ELF-1 (cell line): ENCODE results near the gene RBM15.
A peak's percentile ranks its signal among the peaks of the same experiment; 100 is the strongest.

Experiments used
- DNase-seq: peaks from one replicate; pipeline ENCODE4 v3.0.0-alpha.2; 2016; ENCODE audit warnings: low read depth, low spot score

Gene RBM15

GRCh38 chr1:110319332-110320167 is 19.6 kb upstream of the RBM15 start:
- DNase-seq = no peak

GRCh38 chr1:110320168-110320518 is 19.0 kb upstream of the RBM15 start:
- DNase-seq = no peak

GRCh38 chr1:110321045-110321444 is 18.1 kb upstream of the RBM15 start:
- no peak for DNase-seq

GRCh38 chr1:110321846-110322245 is 17.3 kb upstream of the RBM15 start:
- DNase-seq = no peak

GRCh38 chr1:110324667-110325066 is 14.5 kb upstream of the RBM15 start:
- DNase-seq = no peak

- no peak for DNase-seq
Observed at GRCh38 chr1:110326826-110327225, 12.4 kb upstream of the RBM15 start.

GRCh38 chr1:110328274-110328673 is 10.9 kb upstream of the RBM15 start:
- DNase-seq = no peak

- no peak for DNase-seq
Observed at GRCh38 chr1:110328700-110329099, 10.5 kb upstream of the RBM15 start.

GRCh38 chr1:110335265-110335664 is 3.9 kb upstream of the RBM15 start:
- no peak for DNase-seq

- peak; percentile 34 for DNase-seq
Observed at GRCh38 chr1:110336300-110337039, 2.7 kb upstream of the RBM15 start.

- peak; percentile 73 for DNase-seq
Observed at GRCh38 chr1:110337704-110338308, 1.4 kb upstream of the RBM15 start.

- DNase-seq = no peak
Observed at GRCh38 chr1:110338309-110338885, 780 bp upstream of the RBM15 start.

- peak; percentile 74 for DNase-seq
Observed at GRCh38 chr1:110339407-110340206, 430 bp downstream of the RBM15 start.

GRCh38 chr1:110340207-110340468 is 961 bp downstream of the RBM15 start:
- no peak for DNase-seq

GRCh38 chr1:110341146-110341871 is 2.1 kb downstream of the RBM15 start:
- DNase-seq = peak; percentile 71

GRCh38 chr1:110341872-110342331 is 2.7 kb downstream of the RBM15 start:
- peak; percentile 22 for DNase-seq

GRCh38 chr1:110343249-110343648 is 4.1 kb downstream of the RBM15 start:
- DNase-seq = no peak

GRCh38 chr1:110344152-110344551 is 5.0 kb downstream of the RBM15 start:
- no peak for DNase-seq

GRCh38 chr1:110345480-110345879 is 6.3 kb downstream of the RBM15 start:
- no peak for DNase-seq

GRCh38 chr1:110346690-110347089 is 7.5 kb downstream of the RBM15 start:
- DNase-seq = no peak
